ENCODE results near the gene GTPBP3. TPM values are rescaled to one million over a fixed set of nuclear protein-coding genes. Genes with fewer than 3 reads are reported as not detected.
A peak's percentile ranks its signal among the peaks of the same experiment; 100 is the strongest.

Gene GTPBP3
- total and polyA plus RNA-seq, 9 of the 15 experiments (the other 6 are each of a cell fraction or from before 2014, with no cell fraction given), result 4.9 to 124 (median 22.6) TPM

- H3K4me1 ChIP-seq (replicated peaks in 1 of 2; ENCODE audit: control insufficient read depth in 2 of 2, insufficient read depth in 2 of 2, low read length in 2 of 2), result peaks cover 12 to 45% of the 10 kb centered on the region in 2 experiments; a peak in 4 of 5 replicates
- H2AFZ ChIP-seq (ENCODE audit: low read depth, low read length), result peak overlapping the region; percentile 94
- peak overlapping the region; percentile 62 for H3K4me3 ChIP-seq
- BruUV-seq (replicated peaks), result TSS peak; percentile 63
- intact Hi-C loops (cut with micrococcal nuclease) (loop anchor here (2.0 to 5.0 kb wide), 3 partner anchors 42 to 395 kb away; partner anchors contain the start of gene ANO8), in situ Hi-C loops (cut with MboI) (loop anchor here (5.0 kb wide), 1 partner anchor 95 kb away; no protein-coding TSS in a partner anchor)
- FAIRE-seq (peak; percentile 89), ATAC-seq (peak; percentile 91), DNase-seq (ENCODE audit: extremely low read depth in 1 of 4, low spot score in 3 of 4) (peak; percentile 93 to 96 (median 96))
- no peaks in the 10 kb centered on the region for H3K9me3 ChIP-seq (replicated peaks; ENCODE audit: control insufficient read depth, insufficient read depth, low read depth, low read length)
- H3K9me1 ChIP-seq (ENCODE audit: control insufficient read depth, insufficient read depth, low read length), result peaks cover 7% of the 10 kb centered on the region
- ChIA-PET POLR2A (interaction anchor here (0.6 to 1.0 kb wide), 4 partner anchors 9 to 162 kb away, joined by 3 to 6 read pairs (median 6); partner anchors contain the start of genes ABHD8 and USE1), CTCF (ENCODE audit: low intra/inter-chr PET ratio) (interaction anchor here (0.7 to 1.4 kb wide), 5 partner anchors 11 to 157 kb away, joined by 3 to 7 read pairs (median 4); partner anchors contain the start of gene ABHD8)
- H3K27ac ChIP-seq (ENCODE audit: extremely low read depth, low read depth, low read length), result peak overlapping the region; percentile 70
- WGBS (ENCODE audit: insufficient coverage, low coverage, missing lambda C conversion rate), result under 1% methylated on average over 26 of the region's 46 CpGs
- H3K4me2 ChIP-seq (ENCODE audit: insufficient read depth, low read length), result peak overlapping the region; percentile 92
- H3K9ac ChIP-seq (ENCODE audit: insufficient read depth in 1 of 2, low read depth in 2 of 2, low read length in 2 of 2), result peak overlapping the region; percentile 65 to 88
- no peaks in the 10 kb centered on the region for H3K27me3 ChIP-seq (ENCODE audit: control insufficient read depth in 2 of 2, insufficient read depth in 2 of 2, low read length in 2 of 2)
- H3K36me3 ChIP-seq (ENCODE audit: control insufficient read depth, insufficient read depth, low read length), result peaks cover 10% of the 10 kb centered on the region; the same call in 2 of the 3 replicates
- no peaks in the 10 kb centered on the region for H4K20me1 ChIP-seq (replicated peaks; ENCODE audit: control insufficient read depth, insufficient read depth, low read length)
- peaks cover 12% of the 10 kb centered on the region for H3K79me2 ChIP-seq (ENCODE audit: control insufficient read depth, insufficient read depth, low read length)
- peak; percentile 74; the same call in 1 of the 2 replicates for TF ChIP-seq MTA3 (IDR thresholded peaks at IDR 0.05; ENCODE audit: borderline replicate concordance)
- TF ChIP-seq ESRRB (CRISPR knock-in tag; IDR thresholded peaks at IDR 0.05; ENCODE audit: borderline replicate concordance), result no peak
- TF ChIP-seq FOXK1 (CRISPR knock-in tag; IDR thresholded peaks at IDR 0.05; ENCODE audit: borderline replicate concordance), result no peak
- TF ChIP-seq ZNF668 (CRISPR knock-in tag; IDR thresholded peaks at IDR 0.05), result no peak
- no peak for TF ChIP-seq CEBPZ (IDR thresholded peaks at IDR 0.05; ENCODE audit: borderline replicate concordance, low read depth, low read length)
- TF ChIP-seq NBN (IDR thresholded peaks at IDR 0.05; ENCODE audit: low read depth), result peak; percentile 80
- TF ChIP-seq ZNF282 (CRISPR knock-in tag; IDR thresholded peaks at IDR 0.05), result no peak
These were observed 44.9 kb upstream of the GTPBP3 start for GRCh38 chr19:17292301-17293074.
